SKM-1 treated with dmso at 0.1 percent for 144 hours (cell line): Measurements from ENCODE around the gene RAP1A.
"Not testable (repeated sequence)": the region's sequence is repeated elsewhere in the genome, so short reads cannot be mapped to it uniquely, and the experiment has no call there.

Experiments
- DNase-seq: peaks from one replicate; lab custom pipeline; 2025; ENCODE audit not compliant: unreplicated experiment; lab: John Stamatoyannopoulos, UW

Gene RAP1A

DNA sequence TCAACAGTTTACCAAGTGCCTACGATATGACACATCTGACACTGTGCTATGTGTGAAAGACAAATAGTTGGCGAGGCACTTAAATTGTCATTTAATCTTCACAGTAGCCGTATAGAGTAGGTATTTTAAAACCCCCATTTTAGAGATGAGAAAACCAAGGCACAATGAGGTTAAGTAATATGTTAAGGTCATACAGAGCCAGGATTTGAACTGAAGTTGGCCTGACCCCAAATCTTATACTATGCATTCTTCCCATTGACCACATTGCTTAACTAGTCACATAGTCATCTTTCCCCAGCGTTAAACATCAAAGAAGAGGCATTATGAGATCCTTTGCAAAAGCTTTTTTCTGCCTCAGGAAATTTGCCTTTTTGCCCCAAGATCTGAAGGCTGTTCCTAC is 115.7 kb downstream of the RAP1A start:
- no peak for DNase-seq

DNA sequence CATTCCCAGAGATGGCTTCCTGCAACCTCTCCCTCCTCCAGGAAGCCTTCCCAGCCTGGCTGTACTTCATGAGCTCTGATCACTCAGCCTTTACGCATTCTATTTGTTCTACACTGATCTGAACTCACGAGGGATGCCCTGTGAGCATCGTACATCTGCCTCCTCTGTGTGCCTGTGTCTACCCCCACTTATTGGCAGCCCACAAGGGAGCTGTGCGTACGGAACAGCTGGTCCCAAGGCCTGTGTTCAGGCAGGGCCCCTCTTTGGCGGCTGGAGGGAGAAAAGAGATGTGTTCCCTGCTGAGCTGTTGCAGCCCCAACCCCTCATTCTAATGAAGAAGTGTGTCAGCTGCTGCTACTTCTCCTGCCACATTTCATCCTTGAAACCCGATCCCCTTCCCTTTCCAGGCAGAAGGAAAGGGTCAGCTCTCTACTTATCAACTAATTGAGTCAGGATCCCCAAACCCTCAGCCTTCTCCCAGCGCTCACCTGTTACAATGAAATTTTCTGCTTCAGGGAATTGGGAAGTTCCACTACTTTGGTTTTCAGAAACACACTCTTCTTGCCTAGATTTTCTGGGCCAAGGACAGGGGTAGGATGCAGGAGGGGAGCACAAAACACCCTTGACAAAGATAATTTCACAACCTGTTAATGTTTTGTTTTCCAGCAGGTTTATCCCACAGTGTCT is 116.4 kb downstream of the RAP1A start:
- DNase-seq, result no peak

DNA sequence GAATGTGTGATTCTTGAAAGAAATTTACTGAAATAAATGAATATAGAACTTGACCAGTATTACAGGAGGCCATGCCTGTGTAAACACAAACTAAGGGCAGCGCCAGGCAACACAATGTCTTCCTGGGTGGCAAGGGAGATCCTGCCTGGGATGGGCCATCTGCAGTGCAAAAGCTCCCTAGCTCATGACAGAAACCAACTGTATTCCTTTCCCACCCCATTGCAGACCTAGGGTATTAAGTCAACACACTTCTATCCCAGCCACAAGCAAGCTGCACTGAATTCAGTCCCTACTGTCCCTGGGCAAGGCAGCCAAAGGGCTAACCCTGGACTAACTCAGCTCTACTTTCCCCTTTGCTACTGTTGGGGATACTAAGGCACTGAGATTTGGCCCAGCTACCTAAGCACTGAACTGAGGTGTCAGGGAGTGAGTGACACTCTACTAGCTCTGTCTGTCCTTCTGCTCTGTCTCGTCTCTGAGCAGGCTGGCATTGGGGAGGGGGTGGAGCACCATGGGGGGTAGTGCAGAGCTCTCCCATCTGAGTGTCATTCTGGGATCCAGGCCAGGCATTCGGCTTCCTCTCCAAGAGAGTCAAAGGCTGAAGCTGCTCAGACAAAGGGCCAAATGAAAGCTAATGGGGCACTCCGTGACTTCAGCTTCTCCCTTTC is 117.1 kb downstream of the RAP1A start:
- no peak for DNase-seq

DNA sequence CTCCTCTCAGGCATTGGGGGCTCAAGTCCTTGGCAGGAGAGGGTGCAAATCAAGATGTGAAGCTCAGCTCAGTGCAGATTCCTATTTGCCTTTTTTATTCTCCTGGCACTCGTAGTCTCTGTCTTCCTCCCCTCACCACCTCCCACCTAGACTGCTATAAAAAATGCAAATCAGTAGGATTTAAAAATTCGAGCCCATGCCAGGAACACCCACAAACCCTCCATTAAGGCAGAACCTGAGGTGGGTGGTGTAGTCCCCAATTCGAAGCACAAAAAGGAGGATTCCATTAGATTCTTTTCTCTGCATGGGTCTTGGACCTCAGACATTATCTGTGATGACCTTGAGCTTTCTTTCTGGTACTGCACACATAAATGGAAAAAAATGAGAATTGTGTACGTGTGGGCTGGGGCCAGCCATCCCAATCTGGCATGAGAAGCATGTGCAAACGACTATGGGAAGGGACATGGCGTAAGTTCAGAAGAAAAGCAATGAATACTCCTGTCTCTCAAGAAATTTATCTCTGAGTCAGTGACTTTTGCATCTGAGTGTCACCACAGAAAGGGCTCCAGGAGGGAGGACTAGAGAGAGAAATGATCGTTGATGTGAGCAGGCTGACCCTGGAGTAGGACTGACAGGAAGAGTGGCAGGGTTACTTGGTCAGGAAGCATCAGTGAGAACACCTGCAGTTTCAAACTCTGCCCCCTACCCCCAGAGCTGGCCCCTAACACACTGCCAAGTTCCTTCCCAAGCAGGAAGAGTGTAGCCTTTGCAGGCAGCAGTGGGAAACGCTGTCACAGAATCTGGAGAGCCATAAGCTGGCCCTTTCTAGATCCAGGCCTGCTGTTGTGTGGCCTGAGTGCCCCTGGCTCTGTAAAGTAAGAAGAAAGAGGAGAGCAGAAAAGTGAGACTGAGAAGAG is 117.9 kb downstream of the RAP1A start:
- no peak for DNase-seq

DNA sequence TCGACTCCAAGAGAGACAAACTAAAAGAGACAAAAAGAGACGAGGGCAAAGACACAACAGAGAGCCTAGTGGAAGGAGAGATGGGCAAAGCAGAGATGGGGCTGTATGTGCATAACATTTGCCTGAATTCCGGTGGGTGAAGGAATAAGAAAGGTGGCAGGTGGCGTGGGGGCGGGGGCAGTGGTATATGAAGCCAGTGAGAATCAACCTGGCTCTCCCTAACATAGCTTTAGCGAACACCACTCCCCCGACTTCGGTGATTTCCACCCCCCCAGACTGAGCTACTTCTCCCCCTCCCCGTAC is 118.5 kb downstream of the RAP1A start:
- DNase-seq, result no peak

DNA sequence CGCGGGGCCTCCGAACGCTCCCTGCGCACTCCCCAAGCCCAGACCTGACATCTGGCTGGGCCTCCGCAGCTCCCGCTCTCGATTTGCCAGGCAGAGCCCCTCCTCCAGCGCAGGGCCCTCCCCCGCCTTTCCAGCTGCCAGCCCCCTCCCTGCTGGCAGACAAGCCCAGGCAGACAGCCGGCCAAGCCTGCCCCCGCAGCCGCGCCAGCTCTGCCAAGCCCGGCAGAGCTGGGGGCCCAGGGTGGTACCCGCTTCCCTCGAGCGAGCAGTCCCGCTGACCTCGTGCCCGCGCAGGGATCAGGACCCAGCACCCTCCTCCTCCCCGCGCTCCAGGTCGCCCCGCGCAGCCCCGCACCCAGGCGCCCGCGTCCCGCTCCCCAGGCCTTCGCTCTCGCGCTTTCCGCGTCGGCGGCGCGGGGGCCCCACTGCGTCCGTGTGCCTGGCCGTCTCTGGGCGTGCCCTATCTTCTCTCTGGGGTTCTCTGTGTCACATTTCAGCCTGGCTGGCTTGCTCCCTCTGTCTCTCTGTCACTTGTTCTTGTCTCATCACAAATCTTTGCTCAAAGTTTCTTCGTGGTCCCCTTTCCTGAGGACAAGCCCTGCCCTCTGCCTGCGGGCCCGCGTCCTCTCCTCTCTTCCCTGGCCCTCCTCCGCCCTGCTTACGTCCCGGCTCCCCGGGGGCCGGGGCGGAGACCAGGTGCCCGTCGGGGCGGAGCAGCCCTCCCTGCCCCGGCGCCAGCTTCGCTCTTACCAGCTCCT is 119.0 kb downstream of the RAP1A start:
- DNase-seq, result peak; percentile 57

DNA sequence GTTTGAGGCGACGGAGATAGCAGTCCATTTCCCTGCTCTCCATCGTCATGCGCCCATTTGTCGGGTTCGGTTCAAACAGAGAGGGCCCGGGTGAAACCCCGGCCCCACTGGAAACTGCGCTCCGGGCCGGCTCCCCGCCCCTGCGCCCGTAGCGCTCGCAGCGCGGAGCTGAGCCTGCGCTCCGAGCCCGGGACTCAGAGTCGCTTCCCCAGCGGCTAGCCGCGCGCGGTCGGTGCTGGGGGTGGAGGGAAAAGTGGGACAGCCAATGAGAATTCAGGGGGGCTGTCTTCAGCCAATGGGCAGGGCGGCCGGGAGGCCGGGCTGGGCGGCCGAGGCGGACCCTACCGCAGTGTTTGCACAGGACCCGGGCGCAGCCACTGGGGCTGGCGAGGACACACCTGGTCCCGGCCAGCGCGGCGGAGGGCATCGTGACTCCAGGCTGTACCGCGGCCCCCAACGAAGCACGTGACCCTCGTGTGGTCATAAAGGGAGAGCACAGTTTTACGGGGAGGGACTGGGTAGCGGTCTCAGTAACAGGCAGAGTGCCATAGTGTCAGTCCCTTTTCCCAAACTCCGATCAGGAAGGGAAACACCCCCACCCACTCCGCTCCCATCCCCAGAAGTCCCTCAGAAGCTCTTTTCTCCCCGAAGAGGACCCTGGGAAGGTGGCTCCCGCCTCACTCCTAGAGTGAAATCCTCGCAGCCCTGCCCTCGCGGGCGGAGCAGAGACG is 119.8 kb downstream of the RAP1A start, which contains the start of gene INKA2:
INKA2 (minus strand) TSS at position 202 of the 731 bp plus-strand sequence; CDS start at position 49, 153 bp downstream.
- DNase-seq, result peak; percentile 83

DNA sequence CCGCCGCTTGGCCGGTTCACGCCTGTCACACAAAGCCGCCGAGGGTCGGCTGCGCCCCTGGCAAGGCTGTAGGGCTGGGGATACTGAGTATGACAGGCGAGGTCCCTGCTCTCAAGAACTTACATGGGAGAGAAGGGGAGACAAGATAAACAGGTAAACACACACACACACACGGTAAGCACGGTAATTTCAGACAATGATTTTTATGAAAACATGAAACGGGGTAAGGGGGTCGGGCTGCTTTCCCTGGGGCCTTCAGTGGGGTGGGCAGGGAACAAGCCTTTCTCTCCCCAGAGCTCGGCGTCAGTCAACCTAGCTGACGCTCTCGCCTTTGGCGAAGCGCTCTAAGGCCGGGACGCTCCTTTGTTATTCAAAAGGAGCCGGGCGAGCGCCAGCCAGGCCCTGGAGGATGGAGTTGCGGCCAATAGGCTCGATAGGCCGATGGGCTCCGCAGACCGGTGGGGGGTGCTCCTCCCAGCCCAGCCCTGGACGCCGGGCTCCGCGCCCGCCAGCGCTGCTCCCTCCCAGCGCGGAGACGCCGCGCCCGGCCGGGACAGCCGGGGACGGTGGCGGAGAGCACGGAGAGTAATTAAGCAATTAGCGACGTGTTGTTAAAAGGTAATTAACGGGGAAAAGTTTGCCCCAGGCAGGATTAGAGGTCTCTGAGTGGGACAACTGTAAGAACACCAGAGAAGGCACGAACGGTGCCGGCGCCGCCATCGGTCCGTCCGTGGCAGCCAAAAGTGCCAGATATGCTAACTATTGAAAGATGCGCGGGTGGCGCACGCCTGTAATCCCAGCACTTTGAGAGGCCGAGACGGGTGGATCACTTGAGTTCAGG is 120.6 kb downstream of the RAP1A start:
- no peak for DNase-seq

DNA sequence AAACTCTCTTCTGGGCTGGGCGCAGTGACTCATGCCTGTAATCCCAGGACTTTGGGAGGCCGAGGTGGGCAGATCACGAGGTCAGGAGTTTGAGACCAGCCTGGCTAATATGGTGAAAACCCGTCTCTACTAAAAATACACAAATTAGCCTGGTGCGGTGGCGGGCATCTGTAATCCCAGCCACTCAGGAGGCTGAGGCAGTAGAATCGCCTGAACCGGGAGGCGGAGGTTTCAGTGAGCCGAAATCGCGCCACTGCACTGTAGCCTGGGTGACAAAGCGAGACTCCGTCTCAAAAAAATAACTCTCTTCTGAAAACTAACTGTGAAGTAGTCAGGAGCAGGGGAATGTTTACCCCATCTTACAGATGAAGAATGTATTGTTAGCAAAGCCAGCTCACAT is 122.7 kb downstream of the RAP1A start:
- not testable (repeated sequence) for DNase-seq

DNA sequence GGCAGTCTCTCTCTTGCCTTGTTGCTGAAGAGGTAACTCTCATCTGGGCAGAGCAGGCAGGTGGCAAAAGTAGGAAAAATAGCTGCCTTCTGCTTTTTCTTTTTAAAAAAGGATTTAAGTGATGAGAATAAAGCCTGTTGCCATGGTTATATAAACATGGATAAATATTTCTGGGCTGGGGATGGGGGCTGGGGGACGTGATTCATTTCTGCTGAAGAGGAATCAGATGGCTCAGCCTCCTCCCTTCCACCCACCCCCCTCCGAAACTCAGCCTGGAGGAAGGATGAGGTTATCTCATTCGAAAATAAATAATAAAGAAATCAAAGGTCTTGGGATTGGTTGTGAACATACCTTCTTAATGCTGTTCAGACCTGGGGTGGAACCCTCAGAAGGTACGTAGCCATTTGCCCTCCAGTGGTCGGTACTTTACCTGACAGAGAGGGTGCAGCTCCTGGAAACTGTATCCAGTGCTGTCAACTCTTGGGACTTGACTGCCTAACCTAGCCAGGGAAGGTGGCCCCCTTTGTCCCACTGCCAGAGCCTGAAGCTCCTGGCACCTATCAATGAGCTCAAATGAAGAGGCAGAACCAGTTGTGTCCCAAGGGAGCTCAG is 123.5 kb downstream of the RAP1A start:
- no peak for DNase-seq

DNA sequence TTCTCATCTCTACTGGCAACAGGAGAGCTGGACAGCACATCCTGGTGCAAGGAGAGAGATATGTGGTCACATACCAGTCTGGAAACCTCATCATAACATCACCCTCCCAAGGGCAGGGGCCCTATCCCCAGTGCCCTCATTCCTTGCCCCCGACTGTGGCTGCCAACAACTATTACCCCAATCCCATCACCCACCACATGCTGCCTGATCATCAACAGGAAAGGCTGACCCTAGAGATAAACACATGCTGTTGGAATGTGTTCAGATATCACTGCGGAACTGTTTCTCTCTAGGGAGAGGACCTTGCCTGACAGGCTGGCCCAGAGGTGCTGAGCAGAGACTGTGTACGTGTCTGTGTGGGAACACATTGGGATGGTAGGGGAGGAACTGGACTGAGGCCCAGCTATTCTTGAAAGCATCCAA is 124.1 kb downstream of the RAP1A start:
- no peak for DNase-seq

DNA sequence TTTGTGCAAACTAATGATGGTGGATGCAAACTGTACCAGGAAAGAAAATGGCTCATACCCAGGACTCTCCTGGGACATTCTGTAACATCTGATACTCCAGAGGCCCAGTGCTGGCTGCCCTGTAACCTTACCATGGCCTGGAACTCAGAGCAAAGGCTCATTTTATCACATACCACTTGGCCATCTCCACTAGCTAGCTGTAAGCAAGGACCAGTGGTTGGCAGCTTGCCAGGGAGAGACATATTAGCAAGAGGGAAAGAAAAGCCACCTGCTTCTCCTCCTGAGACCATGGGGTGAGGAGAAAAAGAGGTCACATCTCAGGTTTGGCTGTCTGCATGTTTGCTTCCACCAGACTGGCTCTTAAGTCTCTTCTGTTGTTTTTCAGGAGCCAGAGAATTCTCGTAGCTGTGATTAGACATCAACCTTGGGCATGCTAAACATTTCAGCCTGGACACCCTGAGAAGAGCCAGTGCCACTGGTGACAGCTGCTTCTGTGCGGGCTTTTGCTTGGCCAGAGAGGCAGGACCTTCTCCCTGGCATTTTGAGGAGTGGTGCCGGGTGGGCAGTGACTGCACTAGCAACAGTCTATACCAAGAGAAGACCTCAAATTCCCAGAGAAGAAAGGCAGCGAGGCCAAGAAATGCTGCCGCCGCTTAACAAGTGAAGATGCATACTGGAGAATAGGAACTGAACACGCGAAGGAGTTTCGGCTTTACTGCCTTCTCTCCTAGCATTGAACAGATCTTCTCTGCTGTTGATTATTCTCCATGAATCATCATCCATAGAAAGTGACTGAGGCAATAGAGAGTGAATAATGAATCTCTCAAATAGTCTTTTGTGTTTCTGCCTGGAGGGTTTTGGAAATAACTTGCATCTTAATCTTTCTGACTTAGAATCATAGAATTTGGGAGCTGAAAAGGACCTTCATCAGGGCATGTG is 126.4 kb downstream of the RAP1A start:
- DNase-seq, result no peak

DNA sequence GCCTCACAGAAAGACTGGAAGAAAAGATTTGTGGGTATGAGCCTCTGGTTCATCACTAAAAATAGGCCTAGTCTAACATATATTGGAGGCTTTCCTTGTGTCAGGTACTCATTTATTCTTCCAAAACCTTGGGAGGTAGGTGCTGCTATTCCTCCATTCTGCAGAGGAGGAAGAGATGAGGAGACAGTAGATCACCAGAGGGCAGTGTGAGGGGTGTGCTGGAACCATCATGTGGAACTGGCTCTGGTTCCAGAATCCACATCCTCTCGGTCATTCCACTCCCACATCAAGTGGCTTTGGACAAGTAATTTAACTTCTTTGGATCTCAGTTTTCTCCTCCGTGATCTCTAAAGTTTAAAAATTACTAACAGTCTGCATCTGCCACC is 127.0 kb downstream of the RAP1A start:
- no peak for DNase-seq

DNA sequence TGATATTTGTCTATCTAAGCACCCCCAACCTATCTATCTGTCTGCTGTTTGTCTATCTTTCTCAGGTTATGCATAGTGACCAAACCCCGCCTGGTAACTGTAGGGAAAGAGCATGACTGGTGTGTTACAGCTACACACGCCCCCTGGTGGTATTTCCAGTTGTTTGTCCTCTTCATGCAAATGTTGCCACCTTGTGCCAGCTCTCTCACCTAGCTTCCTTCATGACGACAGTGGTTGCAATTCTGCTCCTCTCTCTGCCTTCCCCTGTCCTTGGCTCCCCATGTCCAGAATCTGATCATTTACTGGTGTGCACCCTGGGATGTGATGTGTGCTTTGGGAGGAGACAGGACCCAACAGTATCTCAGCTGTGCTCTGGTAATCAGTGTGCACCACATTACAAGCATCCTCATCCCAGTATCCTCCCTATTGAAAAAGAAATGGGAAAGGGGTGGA is 127.7 kb downstream of the RAP1A start:
- peak; percentile 91 for DNase-seq

DNA sequence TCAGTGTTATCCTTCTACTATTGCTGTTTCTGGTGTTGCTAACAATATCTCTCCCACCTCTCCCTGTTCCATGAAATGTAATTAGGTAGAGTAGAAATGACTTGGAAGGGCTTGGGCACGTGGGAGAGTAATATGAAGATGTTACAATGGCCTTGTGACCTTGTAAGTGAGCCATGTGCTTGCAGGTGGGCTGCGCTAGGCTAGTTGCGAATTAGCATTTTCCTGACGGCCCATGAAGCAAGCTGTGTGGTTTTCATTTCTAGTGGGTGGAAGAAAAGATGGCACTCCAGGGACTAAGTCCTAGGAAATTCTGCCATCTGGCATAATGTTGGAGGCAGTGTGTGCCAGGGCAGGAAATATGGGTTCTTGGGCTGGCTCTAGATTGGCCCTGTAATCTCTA is 128.4 kb downstream of the RAP1A start:
- no peak for DNase-seq

DNA sequence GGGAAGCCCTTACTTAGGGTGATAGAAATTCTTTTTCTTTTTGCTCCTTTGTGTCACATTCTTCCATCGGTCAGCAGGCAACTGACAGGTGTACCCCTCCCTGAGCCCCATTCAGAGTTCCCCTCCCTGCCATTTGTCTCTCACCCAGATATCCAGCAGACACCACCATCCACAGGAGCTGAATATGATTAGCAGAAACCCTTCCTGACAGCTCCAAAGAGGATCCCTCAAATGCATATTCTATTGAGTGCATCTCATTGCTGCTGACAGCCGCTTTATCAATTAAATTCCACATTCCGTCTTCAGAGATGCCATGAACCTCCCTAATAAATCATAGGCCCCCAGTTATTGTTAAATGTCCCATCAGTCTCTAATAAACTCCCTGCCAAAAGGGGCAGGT is 130.0 kb downstream of the RAP1A start:
- DNase-seq, result no peak

DNA sequence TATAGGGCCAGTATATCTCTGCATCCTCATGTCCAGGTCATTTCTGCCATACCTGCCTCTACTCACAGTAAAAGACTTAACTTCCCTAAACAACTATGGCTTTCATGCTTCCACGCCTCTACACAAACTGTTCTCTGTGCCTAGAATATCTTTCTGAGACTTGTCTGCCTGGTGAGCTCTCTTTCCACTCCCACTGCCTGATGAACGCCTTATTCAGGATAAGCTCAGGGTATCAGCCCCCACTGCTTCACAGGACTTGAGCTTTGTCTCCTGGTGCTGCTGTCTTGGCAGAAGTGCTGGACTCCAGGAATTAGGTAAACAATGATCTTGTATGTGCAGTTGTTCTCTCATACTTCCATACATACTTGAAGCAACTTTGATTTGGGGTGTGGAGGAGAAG is 131.3 kb downstream of the RAP1A start:
- DNase-seq, result no peak
